Hippocampal formation (tissue), 2 donors: ENCODE measurements around the gene MAPK8IP3.
A peak's percentile ranks its signal among the peaks of the same experiment; 100 is the strongest.
"Not testable (repeated sequence)": the region's sequence is repeated elsewhere in the genome, so short reads cannot be mapped to it uniquely, and the experiment has no call there.

Source experiments
- DNase-seq, 2 donors: peaks; one replicate each; lab custom pipeline; 2025; lab: John Stamatoyannopoulos, UW

MAPK8IP3 gene

GRCh38 chr16:1677339-1677738 is 28.7 kb upstream of the MAPK8IP3 start:
- no peak for DNase-seq

- peak; percentile 85 to 88 for DNase-seq
These were observed 28.0 kb upstream of the MAPK8IP3 start, which contains the start of gene JPT2 for GRCh38 chr16:1677942-1678499. TSS of gene JPT2 (plus strand) at chr16:1678279. CDS start at chr16:1678313, 34 bp downstream.

GRCh38 chr16:1678500-1679098 is 27.4 kb upstream of the MAPK8IP3 start:
- DNase-seq: no peak

GRCh38 chr16:1680361-1680760 is 25.6 kb upstream of the MAPK8IP3 start:
- DNase-seq: no peak

- DNase-seq: no peak
These were observed 25.0 kb upstream of the MAPK8IP3 start for GRCh38 chr16:1681032-1681431.

GRCh38 chr16:1687427-1688316 is 18.3 kb upstream of the MAPK8IP3 start:
- no peak for DNase-seq

GRCh38 chr16:1688807-1689560 is 17.0 kb upstream of the MAPK8IP3 start:
- DNase-seq: no peak

- no peak for DNase-seq
These were observed 16.1 kb upstream of the MAPK8IP3 start for GRCh38 chr16:1689853-1690252.

- DNase-seq: no peak
These were observed 15.2 kb upstream of the MAPK8IP3 start for GRCh38 chr16:1690810-1691209.

GRCh38 chr16:1691276-1691675 is 14.7 kb upstream of the MAPK8IP3 start:
- no peak for DNase-seq

- peak in 1 of 2 donors; percentile 21 for DNase-seq
These were observed 14.0 kb upstream of the MAPK8IP3 start for GRCh38 chr16:1691956-1692355.

- DNase-seq: no peak
These were observed 9.1 kb upstream of the MAPK8IP3 start for GRCh38 chr16:1696863-1697262.

GRCh38 chr16:1698680-1699079 is 7.3 kb upstream of the MAPK8IP3 start:
- DNase-seq: no peak

- no peak for DNase-seq
These were observed 5.7 kb upstream of the MAPK8IP3 start for GRCh38 chr16:1700246-1700645.

GRCh38 chr16:1701216-1701878 is 4.6 kb upstream of the MAPK8IP3 start:
- DNase-seq: no peak

- not testable (repeated sequence) for DNase-seq
These were observed 689 bp upstream of the MAPK8IP3 start for GRCh38 chr16:1705324-1705687.

- no peak for DNase-seq
These were observed 594 bp downstream of the MAPK8IP3 start for GRCh38 chr16:1706386-1707192.

GRCh38 chr16:1707193-1707790 is 1.3 kb downstream of the MAPK8IP3 start:
- peak in 1 of 2 donors; percentile 39 for DNase-seq

GRCh38 chr16:1708083-1708767 is 2.2 kb downstream of the MAPK8IP3 start:
- DNase-seq: no peak

GRCh38 chr16:1708768-1709180 is 2.8 kb downstream of the MAPK8IP3 start:
- no peak for DNase-seq
